ENCODE measurements around the gene NPHP4.

Gene NPHP4

GRCh38 chr1:6002714-6003501 is 10.7 kb upstream of the NPHP4 start:
- DNase-seq: no peak

- DNase-seq: peak in 1 of 2 experiments; percentile 14
These were observed 9.9 kb upstream of the NPHP4 start for GRCh38 chr1:6001992-6002576.

- no peak for DNase-seq
These were observed 8.4 kb upstream of the NPHP4 start for GRCh38 chr1:6000444-6001288.

- DNase-seq: no peak
These were observed 7.7 kb upstream of the NPHP4 start for GRCh38 chr1:5999711-6000443.

GRCh38 chr1:5998906-5999301 is 6.7 kb upstream of the NPHP4 start:
- no peak for DNase-seq

- no peak for DNase-seq
These were observed 6.1 kb upstream of the NPHP4 start for GRCh38 chr1:5998051-5998905.

- no peak for DNase-seq
These were observed 5.1 kb upstream of the NPHP4 start for GRCh38 chr1:5997316-5997715.

- no peak for DNase-seq
These were observed 4.5 kb upstream of the NPHP4 start for GRCh38 chr1:5996641-5997270.

- no peak for DNase-seq
These were observed 3.8 kb upstream of the NPHP4 start for GRCh38 chr1:5995871-5996630.

- DNase-seq: no peak
These were observed 2.7 kb upstream of the NPHP4 start for GRCh38 chr1:5994713-5995621.

- no peak for DNase-seq
These were observed 1.6 kb upstream of the NPHP4 start for GRCh38 chr1:5993556-5994491.

GRCh38 chr1:5992814-5993555 is 760 bp upstream of the NPHP4 start:
- no peak for DNase-seq

- no peak for DNase-seq
These were observed 722 bp downstream of the NPHP4 start for GRCh38 chr1:5991381-5992025.

GRCh38 chr1:5990913-5991312 is 1.3 kb downstream of the NPHP4 start:
- DNase-seq: no peak

- no peak for DNase-seq
These were observed 2.4 kb downstream of the NPHP4 start for GRCh38 chr1:5989731-5990271.

GRCh38 chr1:5989286-5989605 is 3.0 kb downstream of the NPHP4 start:
- DNase-seq: no peak
